NB4 (cell line): ENCODE results near the gene ANTXR1.

ENCODE experiments used
- CTCF ChIP-seq: IDR thresholded peaks from one replicate; pipeline ENCODE4 v1.5.1; 2012; ENCODE audit warnings: low read depth, low read length
- MAX ChIP-seq: IDR thresholded peaks from 2 replicates; pipeline ENCODE4 v1.6.1; 2011; ENCODE audit warnings: low read depth, low read length
- MYC ChIP-seq: IDR thresholded peaks from 2 replicates; pipeline ENCODE4 v1.6.1; 2011; ENCODE audit warnings: low read depth, low read length
- POLR2A ChIP-seq: IDR thresholded peaks from 2 replicates; pipeline ENCODE4 v1.6.1; 2011; ENCODE audit warnings: mild to moderate bottlenecking; ENCODE audit not compliant: insufficient read length; ENCODE audit errors: extremely low read depth

- TF ChIP-seq CTCF = no peak
- no peak for TF ChIP-seq POLR2A
- TF ChIP-seq MAX = no peak
- no peak for TF ChIP-seq MYC
Observed at GRCh38 chr2:69201259-69201658, 188.3 kb downstream of the ANTXR1 start.
